Activated T-helper 1 cell treated with anti-CD3 and anti-CD28 coated beads, Interleukin-12 subunit alpha, Interleukin-12 subunit beta, Interleukin-2, Interleukin-4 antibody, amounts not matched to agents 30 ng/mL and 10 ng/mL and 1 ng/mL, durations not matched to agents 14 hours and 24 hours and 36 hours (primary cell): Measurements from ENCODE around the gene RRAS. TPM values are rescaled to one million over a fixed set of nuclear protein-coding genes. Genes with fewer than 3 reads are reported as not detected.

Source experiments
- DNase-seq: peaks from one replicate; pipeline ENCODE4 v3.0.0; 2021; ENCODE audit warnings: low spot score
- H3K27ac Mint-ChIP-seq: one replicate; pipeline ENCODE4 v1.8.0; 2021; ENCODE audit warnings: mild to moderate bottlenecking, mixed read lengths
- H3K27me3 Mint-ChIP-seq: one replicate; pipeline ENCODE4 v1.8.0; 2022; ENCODE audit warnings: mild to moderate bottlenecking, moderate library complexity, mixed read lengths; ENCODE audit not compliant: insufficient read depth
- H3K36me3 Mint-ChIP-seq: one replicate; pipeline ENCODE4 v1.8.0; 2021; ENCODE audit warnings: low read depth, mixed read lengths
- H3K4me1 Mint-ChIP-seq: one replicate; pipeline ENCODE4 v1.8.0; 2021; ENCODE audit warnings: low read depth, mixed read lengths
- H3K4me3 Mint-ChIP-seq: one replicate; pipeline ENCODE4 v1.8.0; 2021; ENCODE audit warnings: mild to moderate bottlenecking, moderate library complexity, mixed read lengths
- H3K9me3 Mint-ChIP-seq: one replicate; pipeline ENCODE4 v1.8.0; 2021; ENCODE audit warnings: mixed read lengths
- intact Hi-C: fragments of 100-400 bp; cut with micrococcal nuclease; formaldehyde crosslinking; loops from one replicate; pipeline ENCODE4 v1.15.1; 2024
- total RNA-seq: library from RNA; stranded (reverse); gene quantifications from 2 replicates; pipeline ENCODE4 v1.2.3, GENCODE V29; 2022

The RRAS gene
- 4.4 and 4.7 TPM in 2 replicates for total RNA-seq

DNA sequence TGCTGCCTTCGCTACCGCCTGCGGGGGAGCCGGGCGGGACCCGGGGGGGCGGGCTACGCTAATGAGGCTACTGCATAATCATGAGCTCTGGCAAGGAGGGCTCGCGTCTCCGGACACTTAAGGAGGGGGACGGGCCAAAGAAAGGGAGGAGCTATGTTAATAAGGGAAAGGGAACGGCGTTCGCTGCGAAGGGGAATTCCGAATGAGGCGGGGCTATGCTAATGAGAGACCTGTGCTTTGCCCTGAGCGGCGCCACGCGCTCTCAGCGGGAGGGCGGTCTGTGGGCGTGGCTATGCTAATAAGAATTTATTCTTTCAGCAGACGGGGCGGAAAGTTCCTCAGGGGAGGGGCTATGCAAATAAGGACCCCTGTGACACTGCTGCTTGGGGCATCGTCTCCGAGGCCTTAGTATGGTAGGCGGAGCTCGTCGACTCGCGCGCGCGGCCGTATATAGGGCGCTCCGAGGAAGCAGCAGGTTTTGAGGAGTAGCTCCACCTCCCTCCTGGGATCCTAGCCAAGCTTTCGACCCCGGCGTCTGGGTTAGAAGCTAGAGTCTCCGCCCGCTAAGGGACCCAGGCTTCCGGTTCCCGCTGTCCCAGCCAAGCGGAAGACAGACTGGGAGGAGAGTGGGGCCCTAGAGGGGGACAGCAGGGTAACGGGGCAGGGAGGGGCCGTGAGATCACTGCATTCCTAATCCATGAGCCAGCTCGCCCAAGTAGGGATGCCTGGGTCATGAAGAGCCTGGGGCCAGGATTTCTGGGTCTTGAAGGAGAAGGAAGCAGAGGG is at the start of gene RRAS:
TSS of gene RRAS (minus strand) at position 31 of the 786 bp plus-strand sequence. CDS start 45 bp downstream, outside the sequence.
- peaks cover 55% of the 10 kb centered on the region for H3K4me1 Mint-ChIP-seq
- peak within 1 kb of the TSS; percentile 94 for H3K4me3 Mint-ChIP-seq
- H3K27ac Mint-ChIP-seq: peak within 1 kb of the TSS; percentile 99
- H3K36me3 Mint-ChIP-seq: peaks cover 8% of the 10 kb centered on the region
- H3K27me3 Mint-ChIP-seq: no peaks in the 10 kb centered on the region
- intact Hi-C loops: loop anchor here (1.0 to 10.0 kb wide), 15 partner anchors 36 to 1278 kb away; partner anchors contain the start of genes ALDH16A1, DBP, FUZ and JOSD2
- peak; percentile 100 for DNase-seq
- H3K9me3 Mint-ChIP-seq: no peaks in the 10 kb centered on the region

DNA sequence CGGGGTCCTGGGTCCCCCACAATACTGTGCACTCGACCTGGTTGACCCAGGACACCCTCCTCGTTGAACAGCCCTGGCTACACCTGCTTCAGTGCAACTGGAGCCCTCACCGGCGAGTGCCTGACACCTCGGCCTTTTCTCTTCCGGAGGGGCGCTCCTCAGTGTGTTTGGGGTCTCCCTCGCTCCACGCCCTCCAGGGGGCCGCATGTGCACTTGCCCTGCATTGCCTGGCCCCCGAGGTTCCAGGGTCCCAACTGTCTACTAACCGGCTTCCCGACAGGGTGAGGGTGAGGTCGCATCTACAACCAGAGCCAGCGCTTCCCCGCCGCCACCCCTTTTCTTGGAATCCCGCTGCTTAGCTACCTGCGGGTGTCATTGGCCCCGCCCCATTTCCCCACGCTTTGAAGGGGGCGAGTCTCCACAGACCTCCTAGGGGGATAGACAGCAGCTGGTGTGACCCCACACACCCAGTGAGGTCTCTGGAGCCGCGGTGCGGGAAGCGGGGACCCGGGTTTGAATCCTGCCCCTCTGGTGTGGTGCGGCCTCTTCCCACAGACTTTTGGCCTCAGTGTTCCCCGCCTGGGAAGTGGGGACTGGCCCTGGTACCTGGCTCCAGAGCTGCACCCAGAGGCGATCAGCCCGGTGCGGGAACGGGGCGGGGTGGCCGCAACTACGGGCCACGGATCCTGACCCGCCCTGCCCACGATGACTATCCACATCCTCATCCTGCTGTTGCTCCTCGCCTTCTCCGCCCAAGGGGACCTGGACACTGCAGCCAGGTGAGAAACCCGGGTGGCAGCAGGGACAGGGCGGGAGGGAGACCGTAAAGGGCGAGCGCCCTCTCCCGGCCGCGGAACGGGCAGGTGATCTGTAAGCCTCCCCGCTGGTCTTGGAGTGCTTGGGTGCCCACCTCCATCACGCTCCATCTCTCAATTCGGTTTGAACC is 49.5 kb upstream of the RRAS start, which contains the start of gene ADM5:
TSS of gene ADM5 (plus strand) at position 462 of the 946 bp plus-strand sequence. CDS start at position 706, 244 bp downstream.
- H3K4me3 Mint-ChIP-seq: peak within 1 kb of the TSS; percentile 5
- H3K36me3 Mint-ChIP-seq: peaks cover 26% of the 10 kb centered on the region
- peaks cover 19% of the 10 kb centered on the region for H3K4me1 Mint-ChIP-seq
- H3K9me3 Mint-ChIP-seq: no peaks in the 10 kb centered on the region
- no peak for DNase-seq
- H3K27me3 Mint-ChIP-seq: peaks cover 14% of the 10 kb centered on the region
- intact Hi-C loops: no loop called here
- H3K27ac Mint-ChIP-seq: peak within 1 kb of the TSS; percentile 70

DNA sequence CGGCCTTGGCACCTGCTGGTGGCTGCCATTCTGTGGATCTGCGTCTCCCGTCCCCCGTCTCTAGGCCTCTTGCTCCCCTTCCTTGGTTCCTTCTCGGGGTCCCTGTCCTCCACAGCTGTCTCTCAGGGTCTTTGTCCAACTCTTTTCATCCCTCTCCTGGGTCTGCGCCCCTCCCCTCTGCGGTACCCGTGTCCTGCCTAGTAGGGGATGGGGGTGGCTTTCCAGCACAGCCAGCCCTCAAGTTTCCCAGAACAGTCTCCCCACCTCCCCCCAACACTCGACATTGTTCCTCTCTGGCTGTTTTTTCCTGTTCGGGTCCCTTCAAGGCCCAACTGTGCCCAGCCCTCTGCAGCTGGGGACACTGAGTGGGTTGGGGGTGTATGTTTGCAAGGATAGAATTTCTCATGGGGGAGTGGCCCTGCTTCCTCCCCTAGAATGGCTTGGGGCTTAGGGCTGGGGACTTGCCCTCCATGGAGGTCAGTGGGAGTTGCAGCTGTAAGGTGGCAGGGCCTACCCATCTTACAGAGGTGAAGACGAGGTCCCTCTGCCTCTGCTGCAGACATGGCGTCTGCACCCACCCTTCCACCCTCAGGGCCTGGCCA is 48.7 kb upstream of the RRAS start:
- Mint-ChIP-seq H3K4me3 (no peak overlapping the region), H3K4me1 (peaks cover 19% of the 10 kb centered on the region), H3K27ac (no peak overlapping the region), H3K9me3 (no peaks in the 10 kb centered on the region), H3K36me3 (peaks cover 33% of the 10 kb centered on the region), H3K27me3 (peaks cover 14% of the 10 kb centered on the region)
- DNase-seq: no peak
- intact Hi-C loops: no loop called here

DNA sequence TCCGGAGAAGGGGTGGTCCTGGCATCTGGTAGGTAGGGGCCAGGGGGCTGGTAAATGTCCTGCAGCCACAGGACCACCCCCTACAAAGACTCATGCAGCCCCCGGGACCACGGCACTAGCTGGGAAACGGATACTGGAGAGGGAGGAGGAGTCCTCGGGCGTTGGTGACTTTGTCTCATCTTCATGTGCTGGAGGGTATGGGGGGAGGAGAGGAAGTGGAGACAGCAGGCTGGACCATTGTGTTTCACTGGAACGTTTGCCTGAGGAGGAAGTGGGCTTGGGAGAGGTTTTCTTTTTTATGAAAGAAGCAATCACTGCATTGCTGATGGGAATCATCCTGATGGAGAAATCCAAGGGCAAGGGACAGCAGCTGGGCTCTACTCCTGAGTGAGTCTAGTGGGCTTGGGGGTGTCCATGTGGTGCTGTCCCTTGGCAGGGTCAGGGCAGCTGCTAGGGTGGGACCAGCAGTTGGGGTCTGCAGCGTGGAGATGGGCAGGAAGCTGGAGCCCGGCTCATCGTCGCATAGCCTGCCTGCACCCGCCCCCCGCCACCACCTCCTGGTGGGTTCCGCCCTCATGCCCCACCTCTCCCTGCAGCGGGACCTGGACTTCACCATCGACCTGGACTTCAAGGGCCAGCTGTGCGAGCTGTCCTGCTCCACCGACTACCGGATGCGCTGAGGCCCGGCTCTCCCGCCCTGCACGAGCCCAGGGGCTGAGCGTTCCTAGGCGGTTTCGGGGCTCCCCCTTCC is 47.8 kb upstream of the RRAS start:
- DNase-seq: no peak
- Mint-ChIP-seq H3K9me3 (no peaks in the 10 kb centered on the region), H3K27me3 (peaks cover 14% of the 10 kb centered on the region), H3K4me3 (peak overlapping the region; percentile 2), H3K36me3 (peaks cover 34% of the 10 kb centered on the region), H3K4me1 (peaks cover 19% of the 10 kb centered on the region), H3K27ac (no peak overlapping the region)
- intact Hi-C loops: no loop called here

DNA sequence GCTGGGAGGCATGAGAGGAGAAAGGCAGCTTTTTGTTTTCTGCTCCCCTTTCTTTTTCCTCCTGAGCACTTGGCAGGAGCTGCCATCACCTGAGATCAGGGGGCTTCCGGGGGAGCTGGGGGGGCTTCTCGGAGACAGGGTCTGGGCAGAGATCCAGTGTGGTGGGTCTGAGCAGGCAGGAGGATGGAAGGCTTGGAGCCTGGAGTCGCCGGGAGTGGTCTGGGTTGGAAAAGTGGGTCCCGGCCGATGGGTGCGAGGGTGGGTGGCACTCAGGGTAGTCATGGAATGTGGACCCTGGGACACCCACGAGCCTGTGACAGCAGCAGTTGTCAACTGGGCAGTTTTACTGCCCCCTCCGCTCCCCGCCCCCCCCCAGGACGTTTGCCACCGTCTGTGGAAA is 47.2 kb upstream of the RRAS start:
- H3K27ac Mint-ChIP-seq: no peak overlapping the region
- peaks cover 39% of the 10 kb centered on the region for H3K36me3 Mint-ChIP-seq
- H3K4me1 Mint-ChIP-seq: peaks cover 19% of the 10 kb centered on the region
- no peak for DNase-seq
- H3K9me3 Mint-ChIP-seq: no peaks in the 10 kb centered on the region
- H3K4me3 Mint-ChIP-seq: no peak overlapping the region
- H3K27me3 Mint-ChIP-seq: peaks cover 12% of the 10 kb centered on the region
- intact Hi-C loops: no loop called here

DNA sequence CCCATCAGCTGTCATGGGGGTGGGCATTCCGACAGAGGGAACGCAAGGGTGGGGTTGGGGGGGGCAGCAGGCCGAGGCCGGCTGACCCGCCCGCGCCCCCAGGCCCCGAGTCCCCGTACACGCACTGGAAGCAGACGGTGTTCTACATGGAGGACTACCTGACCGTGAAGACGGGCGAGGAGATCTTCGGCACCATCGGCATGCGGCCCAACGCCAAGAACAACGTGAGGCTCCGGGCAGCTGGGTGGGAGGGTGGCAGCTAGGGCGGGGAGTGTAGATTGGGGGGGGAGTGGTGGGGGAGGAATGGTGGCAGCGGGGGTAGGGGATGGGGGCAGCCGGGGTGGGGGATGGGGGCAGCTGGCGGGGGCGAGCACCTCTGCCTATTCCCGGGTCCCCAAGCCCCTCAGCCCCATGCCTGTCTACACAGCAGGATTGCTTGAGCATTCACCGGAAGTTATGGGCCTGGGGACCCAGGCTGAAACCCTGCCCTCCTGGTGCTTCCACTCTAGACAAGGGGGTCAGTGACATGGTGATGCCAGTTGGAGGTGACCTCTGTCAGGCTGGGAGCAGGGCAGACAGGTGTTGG is 46.7 kb upstream of the RRAS start:
- H3K27ac Mint-ChIP-seq: no peak overlapping the region
- peaks cover 12% of the 10 kb centered on the region for H3K27me3 Mint-ChIP-seq
- peaks cover 19% of the 10 kb centered on the region for H3K4me1 Mint-ChIP-seq
- H3K4me3 Mint-ChIP-seq: no peak overlapping the region
- H3K9me3 Mint-ChIP-seq: no peaks in the 10 kb centered on the region
- no peak for DNase-seq
- intact Hi-C loops: no loop called here
- H3K36me3 Mint-ChIP-seq: peaks cover 41% of the 10 kb centered on the region

DNA sequence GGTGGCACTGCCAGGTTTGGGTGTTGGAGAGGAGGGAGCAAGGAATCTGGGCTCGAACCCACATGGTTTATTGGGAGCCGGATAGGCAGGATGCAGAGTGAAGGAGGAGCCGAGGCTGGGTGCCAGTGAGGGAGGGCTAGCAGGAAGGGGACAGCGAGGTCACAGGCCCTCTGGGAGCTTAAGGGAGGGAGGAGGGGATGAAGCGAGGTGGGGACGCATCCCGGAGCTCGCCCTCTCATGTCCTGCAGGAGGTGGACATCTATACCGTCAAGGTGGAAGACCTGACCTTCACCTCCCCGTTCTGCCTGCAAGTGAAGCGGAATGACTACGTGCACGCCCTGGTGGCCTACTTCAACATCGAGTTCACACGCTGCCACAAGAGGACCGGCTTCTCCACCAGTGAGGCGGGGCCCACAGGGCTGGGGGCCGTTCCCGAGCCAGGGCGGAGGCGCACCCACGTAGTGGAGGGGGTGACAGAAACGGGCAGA is 45.9 kb upstream of the RRAS start:
- H3K27me3 Mint-ChIP-seq: peaks cover 10% of the 10 kb centered on the region

DNA sequence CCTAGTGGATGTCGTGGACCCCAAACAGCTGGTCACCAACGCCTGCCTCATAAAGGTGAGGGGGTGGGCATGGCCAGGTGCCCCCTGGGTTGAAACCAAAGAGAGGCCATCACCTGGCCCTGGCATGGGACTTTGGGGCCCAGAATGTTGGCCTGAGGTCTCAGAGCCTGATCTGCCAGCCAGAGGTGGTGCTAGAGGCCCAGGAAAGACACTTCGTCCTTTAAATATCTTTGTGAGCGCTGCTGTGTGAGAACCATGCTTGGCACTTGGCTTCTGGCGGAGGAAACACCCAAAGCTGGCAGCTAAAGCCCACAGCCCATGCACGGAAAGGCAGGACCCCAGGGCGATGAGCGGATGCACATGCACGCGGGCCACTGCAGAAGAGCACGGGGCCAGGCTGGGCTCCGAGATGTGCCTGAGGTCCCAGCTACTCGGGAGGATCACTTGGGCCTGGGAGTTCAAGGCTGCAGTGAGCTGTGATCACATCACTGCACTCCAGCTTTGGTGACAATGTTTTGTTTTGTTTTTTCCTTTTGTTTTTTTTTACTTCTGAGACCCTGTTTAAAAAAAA is 45.1 kb upstream of the RRAS start:
- Mint-ChIP-seq H3K4me1 (peaks cover 12% of the 10 kb centered on the region), H3K36me3 (peaks cover 44% of the 10 kb centered on the region), H3K27me3 (peaks cover 4% of the 10 kb centered on the region), H3K4me3 (no peak overlapping the region), H3K9me3 (no peaks in the 10 kb centered on the region), H3K27ac (no peak overlapping the region)
- DNase-seq: no peak
- intact Hi-C loops: no loop called here

More for the DNA sequence above, 45.9 kb upstream of the RRAS start:
- H3K36me3 Mint-ChIP-seq: peaks cover 44% of the 10 kb centered on the region
- no peaks in the 10 kb centered on the region for H3K9me3 Mint-ChIP-seq
- no peak for DNase-seq
- no peak overlapping the region for H3K4me3 Mint-ChIP-seq
- intact Hi-C loops: no loop called here
- H3K4me1 Mint-ChIP-seq: peaks cover 17% of the 10 kb centered on the region
- peak overlapping the region; percentile 34 for H3K27ac Mint-ChIP-seq

DNA sequence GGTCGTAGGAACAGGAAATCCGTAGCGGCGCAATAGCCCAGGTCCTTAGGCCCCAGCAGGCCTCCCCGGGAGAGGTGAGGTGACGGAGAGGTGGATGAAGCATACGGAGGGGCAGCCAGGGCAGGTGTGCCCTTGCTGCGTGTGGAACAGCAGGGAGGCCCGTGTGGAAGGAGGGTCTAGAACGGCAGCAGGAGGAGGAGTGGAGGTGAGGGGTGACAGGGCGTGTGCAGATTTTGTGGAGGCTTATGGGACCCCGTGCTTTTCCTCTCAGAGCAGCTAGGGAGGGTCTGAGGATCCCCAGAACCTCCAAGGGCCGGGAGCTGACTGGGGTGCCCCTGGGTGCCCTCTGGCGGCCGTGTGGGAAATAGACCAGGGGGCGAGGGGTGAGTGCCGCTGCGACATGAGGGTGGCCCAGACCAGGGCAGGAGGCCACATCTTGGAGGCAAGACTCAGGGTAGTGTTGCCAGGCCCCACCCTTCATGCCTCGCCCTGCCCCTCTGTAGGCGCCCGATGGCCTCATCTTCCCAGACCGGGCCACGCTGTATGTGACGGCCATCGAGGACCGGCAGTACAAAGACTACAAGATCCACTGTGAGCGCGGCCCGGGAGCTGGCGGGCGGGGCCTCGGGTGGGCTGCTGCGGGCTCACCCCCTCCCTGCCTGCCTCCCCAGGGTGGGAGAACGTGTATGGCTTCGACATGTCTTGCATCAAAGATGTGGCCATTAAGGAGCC is 44.5 kb upstream of the RRAS start:
- no peaks in the 10 kb centered on the region for H3K27me3 Mint-ChIP-seq
- H3K4me1 Mint-ChIP-seq: peaks cover 14% of the 10 kb centered on the region
- intact Hi-C loops: no loop called here
- H3K9me3 Mint-ChIP-seq: no peaks in the 10 kb centered on the region
- H3K27ac Mint-ChIP-seq: no peak overlapping the region
- H3K4me3 Mint-ChIP-seq: no peak overlapping the region
- DNase-seq: no peak
- peaks cover 41% of the 10 kb centered on the region for H3K36me3 Mint-ChIP-seq

DNA sequence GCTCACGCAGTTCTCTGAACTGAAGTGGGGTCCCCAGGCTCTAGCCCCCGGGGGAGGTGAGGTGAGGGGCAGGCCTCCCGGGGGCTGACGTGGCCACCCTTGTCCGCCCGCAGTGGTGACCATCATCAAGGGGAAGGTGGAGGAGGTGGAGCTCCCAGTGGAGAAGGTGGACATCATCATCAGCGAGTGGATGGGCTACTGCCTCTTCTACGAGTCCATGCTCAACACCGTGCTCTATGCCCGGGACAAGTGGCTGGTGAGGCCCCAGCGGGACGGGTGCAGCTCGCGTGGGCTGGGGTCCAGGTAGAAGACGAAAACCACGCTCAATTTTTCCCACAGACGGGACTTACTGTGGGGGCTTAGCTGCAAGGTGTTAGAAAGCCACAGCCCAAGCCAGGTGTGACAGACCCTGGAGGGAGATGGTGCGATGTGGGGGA is 43.9 kb upstream of the RRAS start:
- DNase-seq: no peak
- Mint-ChIP-seq H3K9me3 (no peaks in the 10 kb centered on the region), H3K4me1 (peaks cover 14% of the 10 kb centered on the region), H3K27ac (no peak overlapping the region), H3K36me3 (peaks cover 41% of the 10 kb centered on the region), H3K27me3 (no peaks in the 10 kb centered on the region), H3K4me3 (no peak overlapping the region)
- intact Hi-C loops: no loop called here

DNA sequence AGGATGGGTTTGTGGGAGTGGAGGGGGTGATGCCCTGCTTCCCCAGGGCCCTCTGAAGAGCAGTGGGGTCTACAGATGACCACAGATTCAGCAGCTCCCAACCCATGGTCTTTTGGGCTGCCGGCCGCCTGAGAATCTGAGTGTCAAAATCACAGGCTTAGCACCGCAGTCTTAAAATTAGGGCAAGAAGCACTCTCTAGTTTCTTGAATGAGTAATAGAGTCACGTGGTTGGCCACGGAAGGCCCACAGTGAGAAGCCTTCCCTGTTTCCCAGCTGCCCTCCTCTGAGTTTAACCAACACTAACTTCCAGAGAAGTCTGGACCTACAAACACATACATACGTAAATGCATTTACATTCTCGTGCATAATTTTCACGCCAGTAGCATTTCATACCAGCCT is 42.3 kb upstream of the RRAS start:
- no peak overlapping the region for H3K4me3 Mint-ChIP-seq
- DNase-seq: no peak
- intact Hi-C loops: no loop called here
- no peaks in the 10 kb centered on the region for H3K27me3 Mint-ChIP-seq
- H3K36me3 Mint-ChIP-seq: peaks cover 40% of the 10 kb centered on the region
- H3K4me1 Mint-ChIP-seq: peaks cover 22% of the 10 kb centered on the region
- H3K9me3 Mint-ChIP-seq: no peaks in the 10 kb centered on the region
- H3K27ac Mint-ChIP-seq: no peak overlapping the region
